ENCODE measurements around the gene ATG9B.
A peak's percentile ranks its signal among the peaks of the same experiment; 100 is the strongest.

The ATG9B gene

GRCh38 chr7:151047976-151048815, 23.9 kb upstream of the ATG9B start, which contains the start of gene ASIC3 (continued):
- TF ChIP-seq ZNF8 (CRISPR knock-in tag; IDR thresholded peaks at IDR 0.05): no peak
- no peak for TF ChIP-seq ISL1 (CRISPR knock-in tag; IDR thresholded peaks at IDR 0.05)
- no peak for TF ChIP-seq ZC3H10 (CRISPR knock-in tag; IDR thresholded peaks at IDR 0.05)
- TF ChIP-seq CSDC2 (CRISPR knock-in tag; IDR thresholded peaks at IDR 0.05): no peak
- no peak for TF ChIP-seq GLIS3 (CRISPR knock-in tag; IDR thresholded peaks at IDR 0.05)

- ATAC-seq: peak; percentile 65
- no peak for TF ChIP-seq PPARA (CRISPR knock-in tag; IDR thresholded peaks at IDR 0.05; ENCODE audit: borderline replicate concordance)
- TF ChIP-seq BACH2 (CRISPR knock-in tag; IDR thresholded peaks at IDR 0.05; ENCODE audit: borderline replicate concordance): no peak
- no peak for TF ChIP-seq OSR1 (CRISPR knock-in tag; IDR thresholded peaks at IDR 0.05)
- TF ChIP-seq ZFP3 (CRISPR knock-in tag; IDR thresholded peaks at IDR 0.05): 0 out of 2 replicates have a peak, but pooled peaks have one; percentile 23
- TF ChIP-seq TCF4 (CRISPR knock-in tag; IDR thresholded peaks at IDR 0.05; ENCODE audit: borderline replicate concordance): no peak
Observed at GRCh38 chr7:151046603-151047573, 22.6 kb upstream of the ATG9B start.

GRCh38 chr7:151045967-151046366, 21.7 kb upstream of the ATG9B start:
- TF ChIP-seq ZFP30 (CRISPR knock-in tag; IDR thresholded peaks at IDR 0.05): no peak
- no peak for TF ChIP-seq PATZ1 (CRISPR knock-in tag; IDR thresholded peaks at IDR 0.05; ENCODE audit: borderline replicate concordance)
- no peak for TF ChIP-seq ZNF70 (CRISPR knock-in tag; IDR thresholded peaks at IDR 0.05)
- TF ChIP-seq ARNTL (CRISPR knock-in tag; IDR thresholded peaks at IDR 0.05; ENCODE audit: borderline replicate concordance, low read depth): no peak
- no peak for TF ChIP-seq GLIS3 (CRISPR knock-in tag; IDR thresholded peaks at IDR 0.05)
- no peak for TF ChIP-seq TCF4 (CRISPR knock-in tag; IDR thresholded peaks at IDR 0.05; ENCODE audit: borderline replicate concordance)
- TF ChIP-seq ZC3H10 (CRISPR knock-in tag; IDR thresholded peaks at IDR 0.05): no peak
- TF ChIP-seq RARB (CRISPR knock-in tag; IDR thresholded peaks at IDR 0.05): no peak
- no peak for ATAC-seq

GRCh38 chr7:151045262-151045661, 21.0 kb upstream of the ATG9B start:
- TF ChIP-seq OSR1 (CRISPR knock-in tag; IDR thresholded peaks at IDR 0.05): no peak
- TF ChIP-seq ZNF8 (CRISPR knock-in tag; IDR thresholded peaks at IDR 0.05): no peak
- no peak for TF ChIP-seq ZFP3 (CRISPR knock-in tag; IDR thresholded peaks at IDR 0.05)
- no peak for TF ChIP-seq BACH2 (CRISPR knock-in tag; IDR thresholded peaks at IDR 0.05; ENCODE audit: borderline replicate concordance)
- TF ChIP-seq ARNTL (CRISPR knock-in tag; IDR thresholded peaks at IDR 0.05; ENCODE audit: borderline replicate concordance, low read depth): no peak
- TF ChIP-seq CREB5 (CRISPR knock-in tag; IDR thresholded peaks at IDR 0.05; ENCODE audit: low read depth): no peak
- TF ChIP-seq ZC3H10 (CRISPR knock-in tag; IDR thresholded peaks at IDR 0.05): no peak
- TF ChIP-seq ZNF565 (CRISPR knock-in tag; conservative IDR thresholded peaks at IDR 0.05; ENCODE audit: low read depth): no peak
- TF ChIP-seq GLIS3 (CRISPR knock-in tag; IDR thresholded peaks at IDR 0.05): no peak
- TF ChIP-seq POU6F1 (CRISPR knock-in tag; IDR thresholded peaks at IDR 0.05; ENCODE audit: borderline replicate concordance, low read depth): no peak
- no peak for TF ChIP-seq CSRNP3 (CRISPR knock-in tag; IDR thresholded peaks at IDR 0.05)

More at GRCh38 chr7:151045262-151045661, 21.0 kb upstream of the ATG9B start:
- no peak for ATAC-seq

All from SK-N-SH treated with all-trans-retinoic acid at 6 μM for 48 hours (cell line).